GM23248 (cell line): Measurements from ENCODE around the gene TULP4.

Experiments used
- EZH2 ChIP-seq: fragments of 200-600 bp; sonication (generic); IDR thresholded peaks from 2 replicates; pipeline ENCODE4 v1.6.1; 2018; ENCODE audit warnings: antibody characterized with exemption, mild to moderate bottlenecking; ENCODE audit not compliant: insufficient read depth, poor library complexity, severe bottlenecking
- EZH2phosphoT487 ChIP-seq: fragments of 200-600 bp; sonication (generic); IDR thresholded peaks from 2 replicates; pipeline ENCODE4 v1.6.1; 2018; ENCODE audit warnings: antibody characterized with exemption, moderate library complexity, mild to moderate bottlenecking, low read depth; ENCODE audit not compliant: insufficient read depth

DNA sequence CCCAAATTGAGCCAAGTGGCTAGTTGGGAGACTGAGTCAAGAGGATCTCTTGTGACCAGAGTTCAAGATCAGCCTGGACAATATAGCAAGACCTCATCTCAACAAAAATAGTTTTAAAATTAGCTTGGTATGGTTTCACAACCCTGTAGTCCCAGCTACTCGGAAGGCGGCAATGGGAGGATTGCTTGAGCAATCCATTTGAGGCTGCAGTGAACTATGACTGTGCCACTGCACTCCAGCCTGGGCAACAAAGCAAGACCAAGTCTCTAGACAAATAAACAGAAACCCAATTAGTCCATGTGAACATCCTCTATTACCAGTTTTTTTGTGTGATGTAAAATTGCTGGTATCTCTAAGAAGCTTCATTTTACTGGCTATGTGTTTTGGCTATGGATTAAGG is 106.2 kb downstream of the TULP4 start:
- TF ChIP-seq EZH2: no peak
- no peak for TF ChIP-seq EZH2phosphoT487
